ENCODE results near the gene CPA1.

- TF ChIP-seq CTCF (IDR thresholded peaks at IDR 0.05; ENCODE audit: borderline replicate concordance, extremely low read depth, low read length, poor library complexity, severe bottlenecking) (no peak), EZH2 (IDR thresholded peaks at IDR 0.05; ENCODE audit: borderline replicate concordance, low read depth, low read length, severe bottlenecking) (no peak)
Observed at GRCh38 chr7:130372402-130373165, 7.7 kb upstream of the CPA1 start.
